Measurements from ENCODE around the gene SMYD2. TPM values are rescaled to one million over a fixed set of nuclear protein-coding genes. Genes with fewer than 3 reads are reported as not detected.

The SMYD2 gene
- polyA plus RNA-seq, 2 of the 4 experiments (the other 2 are of a cell fraction), result 32.3 to 54.9 TPM

DNA sequence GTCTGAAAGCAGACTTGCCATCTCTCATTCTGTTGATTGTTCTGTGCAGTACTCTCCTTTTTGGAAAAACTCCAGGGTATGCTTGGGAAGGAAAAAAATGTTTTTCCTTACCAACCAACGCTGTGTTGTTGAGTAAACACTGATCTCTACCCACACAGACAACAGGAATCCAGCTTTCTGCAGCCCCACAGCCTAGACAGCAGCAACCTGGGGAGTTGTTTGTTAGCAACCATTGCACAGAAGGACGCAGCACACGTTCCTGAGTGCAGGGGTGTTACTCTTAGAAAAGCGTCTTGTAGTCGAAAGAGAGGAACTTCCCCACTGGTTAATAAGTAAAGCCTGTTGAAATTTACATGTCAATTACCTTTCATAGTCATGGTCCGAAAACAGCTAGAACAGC lies 56.6 kb downstream of the SMYD2 start (continued):
- TF ChIP-seq, protein P1, sequence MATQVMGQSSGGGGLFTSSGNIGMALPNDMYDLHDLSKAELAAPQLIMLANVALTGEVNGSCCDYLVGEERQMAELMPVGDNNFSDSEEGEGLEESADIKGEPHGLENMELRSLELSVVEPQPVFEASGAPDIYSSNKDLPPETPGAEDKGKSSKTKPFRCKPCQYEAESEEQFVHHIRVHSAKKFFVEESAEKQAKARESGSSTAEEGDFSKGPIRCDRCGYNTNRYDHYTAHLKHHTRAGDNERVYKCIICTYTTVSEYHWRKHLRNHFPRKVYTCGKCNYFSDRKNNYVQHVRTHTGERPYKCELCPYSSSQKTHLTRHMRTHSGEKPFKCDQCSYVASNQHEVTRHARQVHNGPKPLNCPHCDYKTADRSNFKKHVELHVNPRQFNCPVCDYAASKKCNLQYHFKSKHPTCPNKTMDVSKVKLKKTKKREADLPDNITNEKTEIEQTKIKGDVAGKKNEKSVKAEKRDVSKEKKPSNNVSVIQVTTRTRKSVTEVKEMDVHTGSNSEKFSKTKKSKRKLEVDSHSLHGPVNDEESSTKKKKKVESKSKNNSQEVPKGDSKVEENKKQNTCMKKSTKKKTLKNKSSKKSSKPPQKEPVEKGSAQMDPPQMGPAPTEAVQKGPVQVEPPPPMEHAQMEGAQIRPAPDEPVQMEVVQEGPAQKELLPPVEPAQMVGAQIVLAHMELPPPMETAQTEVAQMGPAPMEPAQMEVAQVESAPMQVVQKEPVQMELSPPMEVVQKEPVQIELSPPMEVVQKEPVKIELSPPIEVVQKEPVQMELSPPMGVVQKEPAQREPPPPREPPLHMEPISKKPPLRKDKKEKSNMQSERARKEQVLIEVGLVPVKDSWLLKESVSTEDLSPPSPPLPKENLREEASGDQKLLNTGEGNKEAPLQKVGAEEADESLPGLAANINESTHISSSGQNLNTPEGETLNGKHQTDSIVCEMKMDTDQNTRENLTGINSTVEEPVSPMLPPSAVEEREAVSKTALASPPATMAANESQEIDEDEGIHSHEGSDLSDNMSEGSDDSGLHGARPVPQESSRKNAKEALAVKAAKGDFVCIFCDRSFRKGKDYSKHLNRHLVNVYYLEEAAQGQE (IDR thresholded peaks at IDR 0.05), result no peak
- no peak for TF ChIP-seq ZFP36 (IDR thresholded peaks at IDR 0.05; ENCODE audit: borderline replicate concordance, partially characterized antibody)
- TF ChIP-seq JUN (IDR thresholded peaks at IDR 0.05), result no peak
- TF ChIP-seq FOXS1 (CRISPR knock-in tag; IDR thresholded peaks at IDR 0.05), result no peak
- no peak for TF ChIP-seq HEYL (CRISPR knock-in tag; IDR thresholded peaks at IDR 0.05)

DNA sequence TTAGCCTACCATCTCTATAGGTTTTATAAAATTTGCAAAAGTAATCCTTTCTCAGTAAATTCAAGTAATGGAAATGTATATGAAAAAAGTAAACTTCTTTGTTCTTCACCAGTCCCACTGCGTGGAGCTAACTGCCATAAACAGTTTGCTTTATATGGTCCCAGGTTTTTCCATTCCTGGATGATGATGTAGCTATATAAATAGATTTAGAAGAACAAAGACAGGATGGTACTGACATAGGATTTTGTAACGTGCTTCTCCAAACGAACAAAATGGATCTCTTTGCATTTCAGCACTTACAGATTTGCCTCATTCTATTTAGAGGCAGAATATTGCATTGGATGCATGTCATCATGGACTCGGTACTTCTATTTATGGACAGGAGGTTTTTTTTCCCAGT lies 57.3 kb downstream of the SMYD2 start:
- DNase-seq (ENCODE audit: low read depth in 1 of 2, low spot score in 1 of 2) (no peak), ATAC-seq (no peak), FAIRE-seq (no peak)
- no peaks in the 10 kb centered on the region for H3K9me3 ChIP-seq
- H3K27ac ChIP-seq, result no peak overlapping the region
- H3K4me2 ChIP-seq, result no peak overlapping the region
- TF ChIP-seq, protein P2, sequence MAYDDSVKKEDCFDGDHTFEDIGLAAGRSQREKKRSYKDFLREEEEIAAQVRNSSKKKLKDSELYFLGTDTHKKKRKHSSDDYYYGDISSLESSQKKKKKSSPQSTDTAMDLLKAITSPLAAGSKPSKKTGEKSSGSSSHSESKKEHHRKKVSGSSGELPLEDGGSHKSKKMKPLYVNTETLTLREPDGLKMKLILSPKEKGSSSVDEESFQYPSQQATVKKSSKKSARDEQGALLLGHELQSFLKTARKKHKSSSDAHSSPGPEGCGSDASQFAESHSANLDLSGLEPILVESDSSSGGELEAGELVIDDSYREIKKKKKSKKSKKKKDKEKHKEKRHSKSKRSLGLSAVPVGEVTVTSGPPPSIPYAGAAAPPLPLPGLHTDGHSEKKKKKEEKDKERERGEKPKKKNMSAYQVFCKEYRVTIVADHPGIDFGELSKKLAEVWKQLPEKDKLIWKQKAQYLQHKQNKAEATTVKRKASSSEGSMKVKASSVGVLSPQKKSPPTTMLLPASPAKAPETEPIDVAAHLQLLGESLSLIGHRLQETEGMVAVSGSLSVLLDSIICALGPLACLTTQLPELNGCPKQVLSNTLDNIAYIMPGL (CRISPR knock-in tag; IDR thresholded peaks at IDR 0.05; ENCODE audit: borderline replicate concordance), result no peak
- TF ChIP-seq NPAS2 (CRISPR knock-in tag; IDR thresholded peaks at IDR 0.05; ENCODE audit: borderline replicate concordance), result no peak
- no peak for TF ChIP-seq KDM5A (IDR thresholded peaks at IDR 0.05)
- H3K4me3 ChIP-seq, result no peak overlapping the region
- WGBS (ENCODE audit: missing lambda C conversion rate), result 80% methylated on average over 4 of the region's 4 CpGs
- POLR2A ChIA-PET, result no interaction called here
- no peaks in the 10 kb centered on the region for H3K4me1 ChIP-seq
- CTCF ChIA-PET, result interaction anchor here (1.3 to 18.8 kb wide), 5 partner anchors 10 to 246 kb away, joined by 3 to 515 read pairs (median 10); no protein-coding TSS in a partner anchor

DNA sequence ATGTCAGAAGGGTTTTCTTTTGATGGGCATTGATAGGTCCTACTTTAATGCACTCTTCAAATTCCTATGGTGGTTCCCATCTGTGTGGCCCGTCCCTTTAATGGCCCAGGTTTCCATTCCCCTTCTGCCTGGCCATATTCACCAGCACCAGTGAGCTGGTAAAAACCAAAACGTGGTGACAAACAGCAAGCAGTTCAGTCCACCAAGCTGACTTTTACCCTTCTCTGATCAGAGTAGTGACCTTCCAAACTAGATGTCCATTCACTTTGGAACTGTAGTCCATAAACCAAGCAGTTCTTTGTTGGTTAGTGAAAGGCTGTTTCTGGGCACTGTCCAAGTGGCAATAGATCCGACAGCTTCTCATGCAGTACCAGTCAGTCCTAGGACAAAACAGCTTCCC lies 60.5 kb downstream of the SMYD2 start:
- FAIRE-seq, result no peak
- Histone ChIP-seq H3K4me2 (no peak overlapping the region), H3K9me3 (no peaks in the 10 kb centered on the region), H3K27ac (no peak overlapping the region), H3K4me3 (no peak overlapping the region), H3K4me1 (no peaks in the 10 kb centered on the region)
- CTCF ChIA-PET, result interaction anchor here (0.8 to 18.8 kb wide), 7 partner anchors 11 to 243 kb away, joined by 3 to 515 read pairs (median 8); no protein-coding TSS in a partner anchor
- TF ChIP-seq GATA3 (IDR thresholded peaks at IDR 0.05; ENCODE audit: borderline replicate concordance) (no peak), HEYL (CRISPR knock-in tag; IDR thresholded peaks at IDR 0.05) (no peak), RFX5 (IDR thresholded peaks at IDR 0.05) (no peak), ZC3H11A (IDR thresholded peaks at IDR 0.05) (no peak)
- TF ChIP-seq, protein P3, sequence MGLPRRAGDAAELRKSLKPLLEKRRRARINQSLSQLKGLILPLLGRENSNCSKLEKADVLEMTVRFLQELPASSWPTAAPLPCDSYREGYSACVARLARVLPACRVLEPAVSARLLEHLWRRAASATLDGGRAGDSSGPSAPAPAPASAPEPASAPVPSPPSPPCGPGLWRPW (IDR thresholded peaks at IDR 0.05), result no peak
- DNase-seq (ENCODE audit: low read depth in 1 of 2, low spot score in 1 of 2), result no peak
- POLR2A ChIA-PET, result no interaction called here
- no peak for ATAC-seq
- WGBS (ENCODE audit: missing lambda C conversion rate), result 90% methylated on average over 3 of the region's 3 CpGs

DNA sequence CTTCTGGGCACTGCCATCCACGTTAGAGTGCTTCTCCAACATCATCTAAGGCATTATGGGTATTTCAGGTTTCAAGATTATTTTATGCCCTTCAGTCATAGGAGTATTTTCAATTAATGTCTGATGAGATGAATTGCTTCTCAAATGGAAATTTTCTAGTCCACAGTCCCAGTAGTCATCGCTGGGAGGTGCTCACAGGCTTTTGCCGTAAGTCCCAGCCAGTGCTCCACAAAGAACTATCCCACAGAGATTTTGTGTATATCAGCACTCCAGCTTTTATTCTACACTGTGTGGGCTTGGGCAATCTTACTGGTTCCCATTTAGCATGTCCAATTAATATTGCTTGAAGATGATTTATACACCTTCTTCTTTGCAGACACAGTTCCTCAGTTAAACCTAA lies 61.0 kb downstream of the SMYD2 start:
- CTCF ChIA-PET, result interaction anchor here (1.3 to 18.8 kb wide), 6 partner anchors 10 to 242 kb away, joined by 3 to 515 read pairs (median 16); no protein-coding TSS in a partner anchor
- no peak; a peak in 1 of 6 replicates for ATAC-seq
- Histone ChIP-seq H3K4me1 (no peaks in the 10 kb centered on the region), H3K27ac (no peak overlapping the region), H3K9me3 (no peaks in the 10 kb centered on the region), H3K4me3 (no peak overlapping the region), H3K4me2 (no peak overlapping the region)
- no peak for FAIRE-seq
- 97% methylated on average over 3 of the region's 3 CpGs for WGBS (ENCODE audit: missing lambda C conversion rate)
- TF ChIP-seq, protein P4, sequence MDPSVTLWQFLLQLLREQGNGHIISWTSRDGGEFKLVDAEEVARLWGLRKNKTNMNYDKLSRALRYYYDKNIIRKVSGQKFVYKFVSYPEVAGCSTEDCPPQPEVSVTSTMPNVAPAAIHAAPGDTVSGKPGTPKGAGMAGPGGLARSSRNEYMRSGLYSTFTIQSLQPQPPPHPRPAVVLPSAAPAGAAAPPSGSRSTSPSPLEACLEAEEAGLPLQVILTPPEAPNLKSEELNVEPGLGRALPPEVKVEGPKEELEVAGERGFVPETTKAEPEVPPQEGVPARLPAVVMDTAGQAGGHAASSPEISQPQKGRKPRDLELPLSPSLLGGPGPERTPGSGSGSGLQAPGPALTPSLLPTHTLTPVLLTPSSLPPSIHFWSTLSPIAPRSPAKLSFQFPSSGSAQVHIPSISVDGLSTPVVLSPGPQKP (IDR thresholded peaks at IDR 0.05; ENCODE audit: low read depth, low read length), result no peak
- TF ChIP-seq EHMT2 (IDR thresholded peaks at IDR 0.05; ENCODE audit: low read depth), result no peak
- TF ChIP-seq TP53 (CRISPR knock-in tag; IDR thresholded peaks at IDR 0.05), result no peak
- no peak for TF ChIP-seq BHLHE40 (IDR thresholded peaks at IDR 0.05; ENCODE audit: low read depth, low read length)
- no peak for TF ChIP-seq CBX8 (IDR thresholded peaks at IDR 0.05)
- TF ChIP-seq JUN (IDR thresholded peaks at IDR 0.05), result no peak
- no peak for TF ChIP-seq ZFP36 (IDR thresholded peaks at IDR 0.05; ENCODE audit: borderline replicate concordance, partially characterized antibody)
- TF ChIP-seq, protein P3 (IDR thresholded peaks at IDR 0.05), result no peak
- TF ChIP-seq TFCP2L1 (CRISPR knock-in tag; IDR thresholded peaks at IDR 0.05), result no peak
- POLR2A ChIA-PET, result no interaction called here
- no peak for DNase-seq (ENCODE audit: low read depth in 1 of 2, low spot score in 1 of 2)

Data from A549 (cell line).